ENCODE results near the gene CBFB.

- TF ChIP-seq CTCF (IDR thresholded peaks at IDR 0.05; ENCODE audit: low read depth, low read length) (peak; percentile 6; the same call in 1 of the 2 replicates), EZH2phosphoT487 (IDR thresholded peaks at IDR 0.05; ENCODE audit: low read depth) (no peak)
These were observed 117.8 kb downstream of the CBFB start for GRCh38 chr16:67146523-67147357.

Measured in OCI-LY3 (cell line).